RWPE1 (cell line): Measurements from ENCODE around the gene IMPA2.
A peak's percentile ranks its signal among the peaks of the same experiment; 100 is the strongest.

Experiments
- CTCF ChIA-PET: fragments of 350-600 bp; sonication (Branson Sonifier 250); formaldehyde crosslinking; extraction: SDS; loops from one replicate; lab custom pipeline; 2021; lab: Yijun Ruan, JAX
- POLR2A ChIA-PET: fragments of 400-600 bp; formaldehyde crosslinking; extraction: SDS; loops from one replicate; lab custom pipeline; 2020; ENCODE audit warnings: antibody characterized with exemption; ENCODE audit not compliant: low non-redundant PET; lab: Yijun Ruan, JAX
- DNase-seq: peaks from one replicate; pipeline ENCODE4 v3.0.0; 2012; ENCODE audit warnings: low spot score
- H3K27ac ChIP-seq: fragments of 450-650 bp; 2 replicates; pipeline ENCODE4 v1.5.1; 2017
- CTCF ChIP-seq: fragments of 450-650 bp; conservative IDR thresholded peaks from 2 replicates; pipeline ENCODE4 v1.5.1; 2017; ENCODE audit warnings: low read depth, mild to moderate bottlenecking

The IMPA2 gene

GRCh38 chr18:11992096-11992790, 10.9 kb downstream of the IMPA2 start:
- POLR2A ChIA-PET = no interaction called here
- no peak for TF ChIP-seq CTCF
- CTCF ChIA-PET = interaction anchor here (0.6 to 4.4 kb wide), 4 partner anchors 17 to 54 kb away, joined by 3 to 67 read pairs (median 4); no protein-coding TSS in a partner anchor
- no peak for DNase-seq
- H3K27ac ChIP-seq = peak overlapping the region; percentile 24; the same call in 1 of the 2 replicates

- no peak for TF ChIP-seq CTCF
- CTCF ChIA-PET = interaction anchor here (0.8 to 4.4 kb wide), 3 partner anchors 45 to 55 kb away, joined by 3 to 67 read pairs (median 6); no protein-coding TSS in a partner anchor
- peak overlapping the region; percentile 75 for H3K27ac ChIP-seq
- POLR2A ChIA-PET = no interaction called here
- no peak for DNase-seq
Observed at GRCh38 chr18:11993264-11993916, 12.1 kb downstream of the IMPA2 start.

- POLR2A ChIA-PET = no interaction called here
- peak overlapping the region; percentile 75 for H3K27ac ChIP-seq
- TF ChIP-seq CTCF = no peak
- CTCF ChIA-PET = interaction anchor here (0.6 to 4.4 kb wide), 7 partner anchors 11 to 145 kb away, joined by 3 to 67 read pairs (median 5); partner anchors contain the start of gene IMPA2
- peak; percentile 65 for DNase-seq
Observed at GRCh38 chr18:11994336-11994702, 13.0 kb downstream of the IMPA2 start.

GRCh38 chr18:11994703-11995444, 13.6 kb downstream of the IMPA2 start:
- DNase-seq = no peak
- no peak for TF ChIP-seq CTCF
- CTCF ChIA-PET = interaction anchor here (0.6 to 4.4 kb wide), 22 partner anchors 10 to 262 kb away, joined by 3 to 67 read pairs (median 4); partner anchors contain the start of gene IMPA2
- peak overlapping the region; percentile 75 for H3K27ac ChIP-seq
- POLR2A ChIA-PET = interaction anchor here (1.1 kb wide), 1 partner anchor 10 kb away, joined by 7 read pairs; no protein-coding TSS in a partner anchor

- peak; percentile 67 for DNase-seq
- POLR2A ChIA-PET = interaction anchor here (1.1 kb wide), 1 partner anchor 9 kb away, joined by 7 read pairs; no protein-coding TSS in a partner anchor
- peak; percentile 69 for TF ChIP-seq CTCF
- H3K27ac ChIP-seq = peak overlapping the region; percentile 75
- CTCF ChIA-PET = interaction anchor here (0.6 to 4.4 kb wide), 24 partner anchors 10 to 685 kb away, joined by 3 to 67 read pairs (median 4); partner anchors contain the start of gene IMPA2
Observed at GRCh38 chr18:11995445-11996189, 14.3 kb downstream of the IMPA2 start.
